ENCODE measurements around the gene CDC42EP3. TPM values are rescaled to one million over a fixed set of nuclear protein-coding genes. Genes with fewer than 3 reads are reported as not detected.

CDC42EP3 gene
- total and polyA plus RNA-seq, 12 donors: 4.2 to 30.2 (median 10.7) TPM

GRCh38 chr2:37718515-37719161, 47.2 kb upstream of the CDC42EP3 start:
- TF ChIP-seq CTCF (IDR thresholded peaks at IDR 0.05) (no peak), POLR2A (IDR thresholded peaks at IDR 0.05) (no peak)
- intact Hi-C loops (cut with DNase I): no loop called here
- Histone ChIP-seq H3K9me3 (replicated peaks in 1 of 3) (peaks cover 0 to 8% (median 0%) of the 10 kb centered on the region in 3 donors), H3K4me3 (no peak overlapping the region), H3K4me1 (replicated peaks in 1 of 2) (no peaks in the 10 kb centered on the region), H3K36me3 (replicated peaks in 1 of 2) (no peaks in the 10 kb centered on the region), H3K27me3 (no peaks in the 10 kb centered on the region), H3K27ac (no peak overlapping the region)
- no peak for DNase-seq
- 72 to 86% (median 76%) methylated on average over 7 of the region's 7 CpGs for WGBS, 4 donors

- 58 to 69% (median 62%) methylated on average over 3 of the region's 3 CpGs for WGBS, 4 donors
These were observed 41.8 kb upstream of the CDC42EP3 start for GRCh38 chr2:37713258-37713700.

GRCh38 chr2:37711831-37712230, 40.4 kb upstream of the CDC42EP3 start:
- DNase-seq: no peak
- Histone ChIP-seq H3K4me3 (no peak overlapping the region), H3K4me1 (replicated peaks in 1 of 2) (no peaks in the 10 kb centered on the region), H3K9me3 (replicated peaks in 1 of 3) (peaks cover 0 to 8% (median 0%) of the 10 kb centered on the region in 3 donors), H3K27me3 (no peaks in the 10 kb centered on the region), H3K27ac (no peak overlapping the region), H3K36me3 (replicated peaks in 1 of 2) (no peaks in the 10 kb centered on the region)
- intact Hi-C loops (cut with DNase I): no loop called here
- TF ChIP-seq CTCF (IDR thresholded peaks at IDR 0.05) (no peak), POLR2A (IDR thresholded peaks at IDR 0.05) (no peak)
- WGBS, 4 donors: 82 to 91% (median 86%) methylated on average over 2 of the region's 2 CpGs

More at GRCh38 chr2:37713258-37713700, 41.8 kb upstream of the CDC42EP3 start:
- Histone ChIP-seq H3K27ac (no peak overlapping the region), H3K4me3 (no peak overlapping the region), H3K36me3 (replicated peaks in 1 of 2) (no peaks in the 10 kb centered on the region), H3K9me3 (replicated peaks in 1 of 3) (peaks cover 0 to 8% (median 0%) of the 10 kb centered on the region in 3 donors), H3K27me3 (no peaks in the 10 kb centered on the region), H3K4me1 (replicated peaks in 1 of 2) (no peaks in the 10 kb centered on the region)
- DNase-seq: no peak
- TF ChIP-seq POLR2A (IDR thresholded peaks at IDR 0.05): no peak
- TF ChIP-seq CTCF (IDR thresholded peaks at IDR 0.05): no peak
- intact Hi-C loops (cut with DNase I): no loop called here

- intact Hi-C loops (cut with DNase I): no loop called here
- DNase-seq: no peak
- H3K9me3 ChIP-seq (replicated peaks in 1 of 3): peaks cover 0 to 8% (median 0%) of the 10 kb centered on the region in 3 donors
- no peak for TF ChIP-seq CTCF (IDR thresholded peaks at IDR 0.05)
- no peak for TF ChIP-seq POLR2A (IDR thresholded peaks at IDR 0.05)
- H3K27ac ChIP-seq: no peak overlapping the region
- H3K4me1 ChIP-seq (replicated peaks in 1 of 2): no peaks in the 10 kb centered on the region
- no peak overlapping the region for H3K4me3 ChIP-seq
- no peaks in the 10 kb centered on the region for H3K27me3 ChIP-seq
- WGBS, 4 donors: 76 to 89% (median 88%) methylated on average over 1 of the region's 1 CpG; no CpG with 5 or more reads in 1 of the 4 donors
- H3K36me3 ChIP-seq (replicated peaks in 1 of 2): no peaks in the 10 kb centered on the region
These were observed 39.9 kb upstream of the CDC42EP3 start for GRCh38 chr2:37711308-37711731.

Data from adrenal gland (tissue), 12 donors.